Testis (tissue), 2 donors: ENCODE data around the gene SOBP.

Experiments used
- CTCF ChIP-seq, 3 experiments: fragments of 450-650 bp in 2 of 3; fragments of 200-600 bp in 1 of 3; sonication (generic) in 1 of 3; IDR thresholded peaks; one replicate each; pipeline ENCODE4 v1.5.1; 2016 to 2019; ENCODE audit warnings: antibody characterized with exemption in 3 of 3, mild to moderate bottlenecking in 2 of 3, moderate library complexity in 1 of 3
- POLR2A ChIP-seq: fragments of 450-650 bp; IDR thresholded peaks from one replicate; pipeline ENCODE4 v1.6.1; 2017; ENCODE audit warnings: antibody characterized with exemption, mild to moderate bottlenecking, moderate library complexity

GRCh38 chr6:107444277-107444676, 45.6 kb upstream of the SOBP start:
- no peak for TF ChIP-seq CTCF (IDR thresholded peaks at IDR 0.05)
- TF ChIP-seq POLR2A, result no peak
